Superior temporal gyrus (tissue), 1 donor: ENCODE measurements around the gene SLC22A7.

Source experiments
- DNase-seq: peaks from one replicate; pipeline ENCODE4 v3.0.0-alpha.2; 2016; ENCODE audit errors: extremely low spot score

Gene SLC22A7, protein sequence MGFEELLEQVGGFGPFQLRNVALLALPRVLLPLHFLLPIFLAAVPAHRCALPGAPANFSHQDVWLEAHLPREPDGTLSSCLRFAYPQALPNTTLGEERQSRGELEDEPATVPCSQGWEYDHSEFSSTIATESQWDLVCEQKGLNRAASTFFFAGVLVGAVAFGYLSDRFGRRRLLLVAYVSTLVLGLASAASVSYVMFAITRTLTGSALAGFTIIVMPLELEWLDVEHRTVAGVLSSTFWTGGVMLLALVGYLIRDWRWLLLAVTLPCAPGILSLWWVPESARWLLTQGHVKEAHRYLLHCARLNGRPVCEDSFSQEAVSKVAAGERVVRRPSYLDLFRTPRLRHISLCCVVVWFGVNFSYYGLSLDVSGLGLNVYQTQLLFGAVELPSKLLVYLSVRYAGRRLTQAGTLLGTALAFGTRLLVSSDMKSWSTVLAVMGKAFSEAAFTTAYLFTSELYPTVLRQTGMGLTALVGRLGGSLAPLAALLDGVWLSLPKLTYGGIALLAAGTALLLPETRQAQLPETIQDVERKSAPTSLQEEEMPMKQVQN

DNA sequence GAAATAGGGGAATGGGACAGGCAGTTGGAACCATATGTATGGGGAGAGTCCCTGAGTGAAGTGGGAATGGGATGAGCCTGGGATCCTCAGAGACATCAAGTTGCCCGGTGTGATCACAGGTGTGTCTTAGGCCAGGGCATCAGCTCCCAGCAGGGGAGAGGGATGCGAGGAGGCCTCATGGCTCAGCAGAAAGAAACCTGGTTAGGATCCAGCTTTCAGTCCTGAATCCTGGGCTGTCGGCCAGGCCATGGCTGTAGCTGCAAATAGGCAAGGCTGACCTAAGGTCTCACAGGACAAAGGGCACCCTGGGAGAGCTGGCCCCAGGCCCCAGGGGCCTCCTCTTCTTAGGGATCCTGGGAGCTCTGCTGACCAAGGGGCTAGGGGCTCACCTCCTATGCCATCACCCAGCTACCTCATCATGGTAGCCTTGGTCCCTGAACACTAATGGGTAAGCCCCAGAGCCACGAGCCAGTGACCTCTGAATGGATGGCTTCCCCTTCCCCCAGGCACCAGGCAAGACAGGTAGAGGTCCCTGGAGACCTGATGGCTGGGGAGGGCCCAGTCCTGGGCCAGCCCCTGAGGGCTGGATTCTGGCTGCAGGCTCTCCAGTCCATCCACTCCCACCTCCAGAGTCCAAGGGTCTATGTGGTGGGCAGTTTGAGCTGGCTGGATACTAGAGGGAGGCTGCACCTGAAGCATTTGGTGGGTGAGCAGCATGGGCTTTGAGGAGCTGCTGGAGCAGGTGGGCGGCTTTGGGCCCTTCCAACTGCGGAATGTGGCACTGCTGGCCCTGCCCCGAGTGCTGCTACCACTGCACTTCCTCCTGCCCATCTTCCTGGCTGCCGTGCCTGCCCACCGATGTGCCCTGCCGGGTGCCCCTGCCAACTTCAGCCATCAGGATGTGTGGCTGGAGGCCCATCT is at the start of gene SLC22A7:
SLC22A7 (plus strand) TSS at position 617 of the 921 bp plus-strand sequence; CDS start at position 716, 99 bp downstream.
- DNase-seq: no peak

DNA sequence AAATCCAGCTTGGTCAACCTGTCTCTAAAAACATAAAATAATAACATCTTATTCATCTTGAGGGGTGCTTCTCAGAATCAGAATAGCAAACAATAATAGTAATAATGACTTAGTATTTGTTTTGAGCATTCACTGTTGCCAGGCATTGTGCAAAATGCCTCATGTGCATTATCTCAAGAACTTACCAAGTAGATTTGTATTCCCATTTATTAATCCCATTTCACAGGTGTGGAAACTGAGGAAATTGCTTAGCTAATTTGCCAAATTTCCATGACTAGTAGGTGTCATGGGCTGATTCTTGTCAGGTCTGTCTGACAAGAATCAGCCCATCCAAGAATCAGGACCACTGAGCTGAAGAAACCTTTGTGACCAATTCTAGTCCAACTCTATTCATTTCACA is 49.3 kb upstream of the SLC22A7 start:
- DNase-seq: no peak

DNA sequence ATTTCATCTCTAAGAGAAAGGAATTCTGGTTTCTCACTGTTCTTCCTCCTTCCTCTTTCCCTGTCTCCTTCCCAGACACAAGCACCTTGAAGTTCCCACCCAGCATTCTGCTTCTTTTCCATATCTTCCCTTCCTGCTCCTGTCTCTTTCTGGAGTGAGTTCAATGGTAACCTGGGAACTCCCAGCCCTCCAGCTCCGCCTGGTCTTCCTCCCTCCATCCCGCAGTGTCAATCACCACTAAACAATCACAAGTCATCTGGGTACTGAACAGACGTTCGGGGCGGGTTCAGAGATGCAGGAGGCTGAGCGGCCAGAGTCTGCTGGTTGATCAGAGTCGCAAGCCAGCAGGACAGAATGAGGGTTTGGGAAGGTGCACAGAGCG is 47.1 kb upstream of the SLC22A7 start:
- DNase-seq: no peak

DNA sequence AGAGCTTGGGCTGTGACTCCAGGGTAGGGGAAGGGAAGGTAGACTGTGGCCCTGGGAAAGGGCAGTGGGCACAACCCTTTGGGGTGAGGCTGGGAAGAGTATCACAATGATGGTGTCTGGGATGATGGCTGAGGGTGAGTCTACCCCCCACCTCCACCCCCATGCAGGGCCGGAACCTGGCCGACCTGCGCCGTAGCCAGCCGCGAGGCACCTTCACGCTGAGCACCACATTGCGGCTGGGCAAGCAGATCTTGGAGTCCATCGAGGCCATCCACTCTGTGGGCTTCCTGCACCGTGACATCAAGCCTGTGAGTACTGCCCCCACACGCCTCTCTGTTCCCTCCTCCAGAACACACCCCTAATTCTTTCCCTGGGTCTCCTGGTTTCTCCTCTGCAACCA is 44.7 kb upstream of the SLC22A7 start:
- DNase-seq: no peak

DNA sequence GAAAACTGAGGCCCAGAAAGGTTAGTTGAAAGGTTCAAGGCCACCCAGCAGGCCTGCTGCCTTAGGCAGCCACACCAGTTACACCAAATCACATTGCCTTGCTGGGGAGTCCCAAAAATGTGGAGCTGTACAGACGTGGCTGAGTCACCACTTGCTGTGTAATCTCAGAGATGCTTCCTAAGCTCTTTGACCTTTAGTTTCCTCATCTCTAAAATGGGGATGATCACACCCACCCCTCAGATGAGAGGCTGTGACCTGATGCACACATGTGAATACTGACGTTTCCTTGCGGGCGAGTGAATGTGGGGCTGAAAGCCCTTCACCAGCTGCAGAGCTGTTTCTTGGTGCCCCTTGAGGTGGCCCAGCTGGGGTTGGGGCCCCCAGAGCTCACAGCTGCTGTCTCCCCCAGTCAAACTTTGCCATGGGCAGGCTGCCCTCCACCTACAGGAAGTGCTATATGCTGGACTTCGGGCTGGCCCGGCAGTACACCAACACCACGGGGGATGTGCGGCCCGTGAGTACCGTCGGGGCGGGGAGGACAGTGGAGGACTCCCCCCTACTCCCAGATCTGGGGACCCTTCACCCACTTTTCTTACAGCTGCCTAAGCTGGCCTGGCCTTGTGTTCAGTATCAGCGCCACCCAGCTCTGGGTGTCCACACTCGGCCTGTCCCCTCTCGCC is 43.8 kb upstream of the SLC22A7 start:
- no peak for DNase-seq

DNA sequence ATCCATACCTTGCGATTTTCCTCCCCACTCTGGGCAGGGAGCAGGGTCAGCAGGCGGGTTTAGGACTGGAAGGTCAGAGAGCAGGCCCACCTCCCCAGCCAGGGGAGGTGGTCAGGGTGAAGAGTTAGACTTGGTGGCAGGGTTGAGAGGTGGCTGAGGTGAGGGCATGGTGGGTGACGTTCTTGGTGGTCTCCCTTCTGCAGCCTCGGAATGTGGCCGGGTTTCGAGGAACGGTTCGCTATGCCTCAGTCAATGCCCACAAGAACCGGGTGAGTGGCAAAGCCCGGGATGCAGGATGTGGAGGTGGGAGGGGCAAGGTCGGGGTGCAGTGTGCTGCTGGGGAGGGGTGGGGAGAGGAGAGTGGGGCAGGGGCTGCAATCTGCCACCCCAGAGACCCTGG is 43.2 kb upstream of the SLC22A7 start:
- no peak for DNase-seq

DNA sequence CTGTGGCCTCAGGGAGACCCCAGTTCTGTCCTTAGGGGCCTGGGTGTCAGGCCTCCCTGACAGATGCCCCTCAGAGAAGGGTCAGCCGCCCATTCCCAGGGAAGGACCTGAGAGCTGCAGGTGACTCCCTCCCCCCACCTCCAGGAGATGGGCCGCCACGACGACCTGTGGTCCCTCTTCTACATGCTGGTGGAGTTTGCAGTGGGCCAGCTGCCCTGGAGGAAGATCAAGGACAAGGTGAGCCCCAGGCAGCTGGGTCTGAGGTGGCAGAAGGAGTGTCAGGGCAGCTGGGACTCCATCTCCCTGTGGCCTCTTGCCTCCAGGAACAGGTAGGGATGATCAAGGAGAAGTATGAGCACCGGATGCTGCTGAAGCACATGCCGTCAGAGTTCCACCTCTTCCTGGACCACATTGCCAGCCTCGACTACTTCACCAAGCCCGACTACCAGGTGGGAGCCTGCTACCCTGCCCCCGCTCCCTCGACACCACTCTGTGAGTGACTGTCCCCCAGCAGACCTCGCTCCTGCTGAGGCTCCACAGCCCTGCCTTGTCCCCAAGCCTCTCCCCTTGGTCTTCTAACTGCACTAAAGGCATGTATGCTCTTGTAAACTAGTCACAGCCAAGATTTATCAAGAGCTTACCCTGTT is 42.5 kb upstream of the SLC22A7 start:
- DNase-seq: no peak

DNA sequence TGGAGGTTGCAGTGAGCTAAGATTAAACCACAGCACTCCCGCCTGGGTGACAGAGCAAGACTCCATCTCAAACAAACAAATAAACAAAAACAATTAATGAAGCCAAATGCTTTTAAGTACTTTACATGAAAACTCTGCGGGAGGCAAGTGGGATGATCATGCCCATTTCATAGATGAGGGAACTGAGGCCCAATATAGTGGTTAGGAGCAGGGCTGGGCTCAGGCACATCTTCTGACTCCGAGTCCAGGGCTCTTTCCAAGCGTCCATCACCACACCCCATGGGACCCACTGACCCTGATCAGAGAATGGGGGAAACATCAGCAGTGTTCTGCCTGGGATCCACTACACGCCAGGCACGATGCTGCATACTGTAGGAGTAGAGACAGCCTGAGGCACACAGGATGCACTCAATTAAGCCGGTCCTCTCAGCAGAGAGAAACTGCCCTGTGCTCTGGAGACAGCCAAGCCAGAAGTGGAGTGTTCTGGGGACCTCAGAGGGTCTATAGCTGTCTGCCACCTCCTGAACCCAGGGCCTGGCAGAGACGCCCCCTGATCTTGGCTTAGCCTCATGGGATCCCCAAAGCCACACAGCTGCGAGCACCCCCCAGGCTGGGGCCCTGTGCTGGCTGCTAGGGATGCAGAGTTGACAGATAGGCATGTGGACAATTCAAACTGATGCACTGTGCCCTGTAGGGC is 41.2 kb upstream of the SLC22A7 start:
- DNase-seq: no peak

DNA sequence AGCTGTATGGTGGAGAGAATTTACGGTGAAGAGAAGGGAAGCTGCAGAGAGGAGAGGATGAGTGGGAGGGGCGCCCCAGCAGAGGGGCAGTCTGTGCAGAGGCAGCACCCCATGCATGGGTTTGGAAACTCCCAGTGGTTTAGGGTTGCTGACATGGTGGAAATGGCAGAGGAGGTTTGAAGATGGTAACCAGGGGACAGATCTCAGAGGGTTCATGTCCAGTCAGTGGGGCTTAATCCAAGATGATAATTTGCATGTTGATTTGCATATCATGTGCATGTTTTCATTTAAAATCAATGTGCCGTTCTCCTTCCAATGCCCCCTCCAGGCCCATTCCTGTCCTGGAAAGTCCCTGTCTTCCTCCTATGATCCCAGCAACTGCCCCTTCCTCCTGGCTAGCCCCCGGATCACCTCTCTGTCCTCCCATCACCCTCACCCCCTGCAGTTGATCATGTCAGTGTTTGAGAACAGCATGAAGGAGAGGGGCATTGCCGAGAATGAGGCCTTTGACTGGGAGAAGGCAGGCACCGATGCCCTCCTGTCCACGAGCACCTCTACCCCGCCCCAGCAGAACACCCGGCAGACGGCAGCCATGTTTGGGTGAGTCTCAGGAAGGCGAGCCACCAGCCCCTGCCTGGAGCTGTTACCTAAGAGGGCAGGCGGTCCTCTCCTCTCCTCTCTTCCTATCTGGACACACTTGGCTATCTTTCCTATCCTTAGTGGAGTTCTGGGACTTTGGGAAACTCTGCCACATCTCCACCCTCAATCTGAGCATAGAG is 40.5 kb upstream of the SLC22A7 start:
- no peak for DNase-seq

DNA sequence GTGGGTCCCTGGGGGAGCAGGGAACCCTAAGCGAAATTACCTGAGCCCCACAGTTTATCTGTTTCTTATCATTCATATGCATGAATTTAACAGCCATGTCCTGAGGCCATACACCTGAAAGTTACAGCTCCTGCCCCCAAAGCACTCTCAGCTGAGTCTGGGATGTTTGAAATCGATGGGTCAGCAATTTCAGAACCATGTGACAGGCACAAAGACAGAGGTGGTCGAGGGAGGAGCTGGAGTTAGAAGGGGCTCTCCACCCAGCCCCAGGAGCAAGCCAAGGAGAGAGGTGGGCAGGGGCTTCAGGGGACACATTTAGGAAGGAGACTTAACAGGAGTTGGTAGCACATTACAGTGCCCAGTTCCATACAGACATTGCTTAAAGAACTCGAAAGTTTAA is 39.9 kb upstream of the SLC22A7 start:
- DNase-seq: no peak

DNA sequence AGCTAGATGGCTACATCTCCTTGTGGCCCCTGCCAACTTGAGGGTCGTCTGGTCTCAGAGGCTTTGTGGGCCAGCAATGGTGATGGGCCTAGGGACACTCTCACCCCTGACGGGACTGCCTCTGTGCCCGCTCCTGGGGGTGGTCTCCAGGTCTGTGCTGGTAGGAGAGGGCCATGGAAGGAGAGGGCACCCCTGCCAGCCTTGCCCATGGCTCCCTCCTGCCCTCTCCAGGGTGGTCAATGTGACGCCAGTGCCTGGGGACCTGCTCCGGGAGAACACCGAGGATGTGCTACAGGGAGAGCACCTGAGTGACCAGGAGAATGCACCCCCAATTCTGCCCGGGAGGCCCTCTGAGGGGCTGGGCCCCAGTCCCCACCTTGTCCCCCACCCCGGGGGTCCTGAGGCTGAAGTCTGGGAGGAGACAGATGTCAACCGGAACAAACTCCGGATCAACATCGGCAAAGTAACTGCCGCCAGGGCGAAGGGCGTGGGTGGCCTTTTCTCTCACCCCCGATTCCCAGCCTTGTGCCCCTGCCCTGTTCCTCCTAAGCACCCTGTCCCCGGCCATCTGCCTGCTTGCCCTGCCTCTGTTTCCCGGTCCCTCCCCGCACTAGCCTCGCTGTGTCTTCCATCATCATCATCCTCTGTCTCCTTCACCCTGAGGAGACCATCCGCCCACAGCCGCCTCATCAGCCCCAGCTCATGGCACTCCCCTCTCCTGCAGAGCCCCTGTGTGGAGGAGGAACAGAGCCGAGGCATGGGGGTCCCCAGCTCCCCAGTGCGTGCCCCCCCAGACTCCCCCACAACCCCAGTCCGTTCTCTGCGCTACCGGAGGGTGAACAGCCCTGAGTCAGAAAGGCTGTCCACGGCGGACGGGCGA is 39.0 kb upstream of the SLC22A7 start:
- no peak for DNase-seq

DNA sequence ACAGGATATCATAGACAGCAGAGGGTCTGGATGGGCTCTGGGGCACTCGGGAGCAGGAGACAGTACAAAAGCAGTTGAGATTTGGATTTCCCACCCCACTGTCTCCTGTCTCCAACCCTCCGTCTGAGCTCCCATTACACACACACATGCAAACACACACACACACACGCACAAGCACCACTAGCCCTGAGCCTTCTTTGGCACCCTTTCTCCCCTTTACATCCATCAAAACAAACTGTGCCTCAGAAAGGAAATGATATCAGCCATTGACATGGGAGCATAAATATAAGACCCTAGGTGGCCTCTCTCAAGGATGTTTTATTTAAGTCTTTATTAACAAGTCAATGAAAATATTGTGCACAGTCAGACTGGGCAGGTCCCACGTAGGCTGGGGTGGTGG is 37.3 kb upstream of the SLC22A7 start:
- no peak for DNase-seq

DNA sequence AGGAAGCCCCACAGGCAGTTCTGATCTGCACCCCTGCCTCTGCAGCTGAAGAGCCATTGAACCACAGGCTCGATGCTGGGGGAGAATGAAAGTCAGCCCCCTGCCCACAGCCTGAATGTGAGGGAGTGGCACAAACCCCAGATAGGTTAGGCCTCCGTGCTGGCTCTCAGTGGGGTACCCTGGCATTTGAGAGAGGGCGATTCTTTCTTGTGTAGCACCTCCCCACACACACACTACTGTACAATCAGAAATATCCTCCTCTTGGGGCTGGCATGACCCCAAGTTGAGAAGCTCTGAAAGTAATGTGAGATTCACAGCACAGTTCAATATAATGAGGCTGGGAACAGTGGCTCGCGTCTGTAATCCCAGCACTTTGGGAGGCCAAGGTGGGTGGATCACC is 36.9 kb upstream of the SLC22A7 start:
- DNase-seq: no peak

DNA sequence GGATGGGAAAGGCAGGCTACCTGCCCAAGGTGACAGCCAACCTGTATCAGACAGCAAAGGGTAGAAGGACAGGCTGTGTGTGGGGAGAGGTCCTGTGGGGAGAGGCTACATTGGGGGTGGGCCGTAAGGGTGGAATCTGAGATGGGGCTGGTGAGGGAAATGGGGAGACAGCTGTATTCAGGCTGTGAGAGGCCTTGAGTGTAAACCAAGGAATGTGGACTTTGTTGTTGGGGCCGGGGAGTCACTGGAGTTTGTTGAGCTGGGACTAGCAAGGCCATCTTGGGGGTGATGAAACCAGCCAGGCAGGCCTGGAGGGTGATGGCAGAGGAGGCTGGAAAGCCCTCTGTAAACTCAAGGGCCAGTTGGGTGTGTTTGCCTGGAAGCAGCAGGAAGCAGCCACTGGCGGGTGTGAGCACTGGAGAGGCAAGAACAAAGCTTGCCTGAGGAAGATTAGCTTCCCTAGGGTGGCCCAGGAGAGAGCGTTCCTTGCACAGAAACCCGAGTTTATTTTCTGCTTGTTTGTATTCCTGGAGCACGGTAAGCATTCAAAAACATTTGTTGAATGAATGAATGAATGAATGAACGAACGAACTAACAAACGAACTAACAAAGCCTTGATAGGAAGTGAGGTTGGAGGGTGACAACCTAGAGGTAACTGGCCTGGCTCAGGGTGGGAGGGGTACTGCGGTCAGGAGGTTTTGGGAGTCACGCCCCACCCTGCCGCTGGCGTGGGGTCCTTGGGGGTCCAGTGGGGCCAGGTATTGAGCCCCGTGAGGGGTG is 35.9 kb upstream of the SLC22A7 start:
- DNase-seq: no peak

DNA sequence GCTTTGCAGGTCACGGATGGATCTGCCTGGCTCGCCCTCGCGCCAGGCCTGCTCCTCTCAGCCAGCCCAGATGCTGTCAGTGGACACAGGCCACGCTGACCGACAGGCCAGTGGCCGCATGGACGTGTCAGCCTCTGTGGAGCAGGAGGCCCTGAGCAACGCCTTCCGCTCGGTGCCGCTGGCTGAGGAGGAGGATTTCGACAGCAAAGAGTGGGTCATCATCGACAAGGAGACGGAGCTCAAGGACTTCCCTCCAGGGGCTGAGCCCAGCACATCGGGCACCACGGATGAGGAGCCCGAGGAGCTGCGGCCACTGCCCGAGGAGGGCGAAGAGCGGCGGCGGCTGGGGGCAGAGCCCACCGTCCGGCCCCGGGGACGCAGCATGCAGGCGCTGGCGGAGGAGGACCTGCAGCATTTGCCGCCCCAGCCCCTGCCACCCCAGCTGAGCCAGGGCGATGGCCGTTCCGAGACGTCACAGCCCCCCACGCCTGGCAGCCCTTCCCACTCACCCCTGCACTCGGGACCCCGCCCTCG is 35.2 kb upstream of the SLC22A7 start:
- DNase-seq: no peak

DNA sequence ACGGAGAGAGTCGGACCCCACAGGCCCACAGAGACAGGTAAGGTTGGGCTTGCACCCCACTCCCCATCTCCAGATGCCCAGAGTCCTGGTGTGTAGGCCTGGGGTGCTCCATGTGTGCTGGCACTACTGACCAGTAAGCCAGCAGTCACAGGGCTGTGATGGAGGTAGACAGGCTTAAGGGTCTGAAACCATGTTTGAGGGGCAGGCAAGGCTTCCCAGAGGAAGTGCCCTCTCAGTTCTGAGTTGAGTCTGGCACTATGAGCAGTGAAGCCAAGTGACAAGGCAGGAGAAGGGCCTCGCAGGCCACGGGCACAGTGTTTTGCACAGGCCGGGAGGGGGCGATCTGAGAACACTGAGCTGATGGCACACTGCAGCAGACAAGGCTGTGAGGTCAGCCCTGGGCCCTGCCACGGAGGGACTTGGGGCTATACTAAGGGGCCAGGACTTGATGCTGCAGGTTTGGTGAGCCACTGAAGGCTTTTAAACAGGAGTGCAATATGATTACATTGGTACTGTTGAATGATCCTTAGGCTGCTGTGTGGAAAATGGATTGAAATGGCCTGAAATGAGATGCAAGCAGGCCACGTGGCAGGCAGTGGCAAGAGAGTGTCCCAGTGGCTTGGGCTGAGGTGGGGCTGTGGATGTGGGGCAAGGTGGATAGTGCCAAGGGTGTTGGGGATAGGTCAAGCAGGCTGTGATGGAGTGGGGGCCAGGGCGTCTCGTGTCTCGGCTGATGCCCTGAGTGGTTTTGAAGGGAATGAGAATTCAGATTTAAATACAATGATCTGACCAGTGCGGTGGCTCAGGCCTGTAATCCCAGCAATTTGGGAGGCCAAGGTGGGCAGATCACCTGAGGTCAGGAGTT is 34.5 kb upstream of the SLC22A7 start:
- peak; percentile 62 for DNase-seq

DNA sequence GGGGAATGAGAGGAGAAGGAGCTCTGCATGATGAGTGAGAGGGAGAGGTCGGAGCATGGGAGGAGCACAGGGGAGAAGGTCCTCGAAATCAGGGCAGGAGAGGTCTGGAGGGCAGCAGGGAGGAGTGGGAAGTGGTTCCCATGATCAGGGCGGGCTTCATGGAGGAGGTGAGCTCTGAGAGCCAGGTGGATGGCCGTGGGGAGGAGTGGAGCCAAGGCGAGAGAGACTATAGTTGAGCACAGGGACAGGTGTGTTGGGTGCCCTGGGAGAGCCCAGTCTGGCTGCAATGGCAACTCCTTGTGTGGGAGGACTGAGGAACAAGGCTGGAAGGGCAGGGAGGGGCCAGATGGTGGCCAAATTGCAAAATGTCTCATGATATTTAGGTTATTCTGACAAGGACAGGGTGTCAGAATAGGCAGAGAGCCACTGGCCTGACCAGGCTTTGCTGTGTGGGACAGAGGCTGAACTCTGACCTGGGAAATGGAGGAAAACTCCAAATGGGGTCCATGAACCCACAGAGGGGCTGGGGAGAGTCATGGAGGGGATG is 33.4 kb upstream of the SLC22A7 start:
- no peak for DNase-seq
